ENCODE results near the gene SPTBN1.
"Not testable (repeated sequence)": the region's sequence is repeated elsewhere in the genome, so short reads cannot be mapped to it uniquely, and the experiment has no call there.

SPTBN1 gene

GRCh38 chr2:54503192-54503591 is 47.1 kb downstream of the SPTBN1 start:
- DNase-seq (ENCODE audit: low read depth), result peak; percentile 64

GRCh38 chr2:54503828-54504227 is 47.7 kb downstream of the SPTBN1 start:
- DNase-seq (ENCODE audit: low read depth), result no peak
- no peak for TF ChIP-seq CTCF (IDR thresholded peaks at IDR 0.05; ENCODE audit: insufficient read depth, low read depth, low read length, missing control alignments)
- H3K4me3 ChIP-seq (ENCODE audit: low read depth, low read length), result no peak overlapping the region

More at GRCh38 chr2:54503192-54503591, 47.1 kb downstream of the SPTBN1 start:
- TF ChIP-seq CTCF (IDR thresholded peaks at IDR 0.05; ENCODE audit: insufficient read depth, low read depth, low read length, missing control alignments), result peak; percentile 73
- no peak overlapping the region for H3K4me3 ChIP-seq (ENCODE audit: low read depth, low read length)

GRCh38 chr2:54504866-54505265 is 48.7 kb downstream of the SPTBN1 start:
- no peak for TF ChIP-seq CTCF (IDR thresholded peaks at IDR 0.05; ENCODE audit: insufficient read depth, low read depth, low read length, missing control alignments)
- H3K4me3 ChIP-seq (ENCODE audit: low read depth, low read length), result no peak overlapping the region
- DNase-seq (ENCODE audit: low read depth), result no peak

GRCh38 chr2:54508541-54508940 is 52.4 kb downstream of the SPTBN1 start:
- DNase-seq (ENCODE audit: low read depth), result no peak
- TF ChIP-seq CTCF (IDR thresholded peaks at IDR 0.05; ENCODE audit: insufficient read depth, low read depth, low read length, missing control alignments), result no peak
- no peak overlapping the region for H3K4me3 ChIP-seq (ENCODE audit: low read depth, low read length)

GRCh38 chr2:54509043-54509442 is 52.9 kb downstream of the SPTBN1 start:
- DNase-seq (ENCODE audit: low read depth); H3K4me3 ChIP-seq (ENCODE audit: low read depth, low read length): not testable (repeated sequence)

GRCh38 chr2:54510916-54511315 is 54.8 kb downstream of the SPTBN1 start:
- TF ChIP-seq CTCF (IDR thresholded peaks at IDR 0.05; ENCODE audit: insufficient read depth, low read depth, low read length, missing control alignments), result no peak
- DNase-seq (ENCODE audit: low read depth), result no peak
- H3K4me3 ChIP-seq (ENCODE audit: low read depth, low read length), result no peak overlapping the region

- H3K4me3 ChIP-seq (ENCODE audit: low read depth, low read length), result no peak overlapping the region
- TF ChIP-seq CTCF (IDR thresholded peaks at IDR 0.05; ENCODE audit: insufficient read depth, low read depth, low read length, missing control alignments), result no peak
- DNase-seq (ENCODE audit: low read depth), result no peak
These were observed 56.1 kb downstream of the SPTBN1 start for GRCh38 chr2:54512183-54512582.
